GM21423 (cell line): ENCODE data around the gene LINC00237.

Experiments
- ATAC-seq: cut with Tn5 transposase; IDR thresholded peaks from one replicate; pipeline ENCODE4 v1.9.1; 2021; ENCODE audit warnings: mild to moderate bottlenecking, moderate library complexity; ENCODE audit not compliant: unreplicated experiment

LINC00237 gene

DNA sequence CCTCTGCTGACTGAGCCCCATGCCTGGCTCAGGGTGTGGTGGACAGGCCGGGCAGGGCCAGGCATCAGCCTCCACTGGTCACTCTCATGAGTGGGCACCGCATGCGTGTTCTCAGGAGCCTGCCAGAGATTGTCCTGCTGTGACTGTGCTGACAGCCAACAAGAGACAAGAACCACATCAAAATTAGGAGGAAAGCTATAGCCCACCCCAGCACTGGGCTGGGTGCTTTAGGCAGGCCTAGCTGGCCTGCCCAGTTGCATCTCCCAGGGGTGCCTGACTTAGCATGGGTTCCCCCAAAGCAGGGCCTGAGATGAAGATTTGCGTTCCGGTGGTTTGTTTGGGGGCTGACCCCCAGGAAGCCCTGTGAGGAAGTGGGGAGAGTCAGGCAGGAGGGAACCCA, 53.9 kb downstream of the LINC00237 start:
- ATAC-seq: no peak

DNA sequence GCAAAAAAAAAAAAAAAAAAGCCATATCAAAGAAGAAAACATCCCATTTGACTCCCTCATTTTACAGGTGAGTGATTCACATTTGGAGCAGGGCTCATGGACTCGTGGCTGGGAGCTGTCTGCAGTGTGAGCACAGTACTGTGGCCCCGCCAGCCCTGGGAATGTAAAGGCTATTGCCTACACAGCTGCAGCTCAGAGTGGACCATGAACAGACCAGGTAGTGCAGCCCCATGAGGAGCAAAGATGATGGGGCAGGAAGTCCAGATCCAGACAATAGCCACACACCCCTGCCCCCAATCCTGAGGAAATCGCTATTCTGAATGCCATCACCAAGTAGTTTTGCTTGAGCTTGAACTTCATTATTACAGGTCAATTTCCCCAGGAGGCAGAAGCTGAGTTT, 55.4 kb downstream of the LINC00237 start:
- no peak for ATAC-seq

DNA sequence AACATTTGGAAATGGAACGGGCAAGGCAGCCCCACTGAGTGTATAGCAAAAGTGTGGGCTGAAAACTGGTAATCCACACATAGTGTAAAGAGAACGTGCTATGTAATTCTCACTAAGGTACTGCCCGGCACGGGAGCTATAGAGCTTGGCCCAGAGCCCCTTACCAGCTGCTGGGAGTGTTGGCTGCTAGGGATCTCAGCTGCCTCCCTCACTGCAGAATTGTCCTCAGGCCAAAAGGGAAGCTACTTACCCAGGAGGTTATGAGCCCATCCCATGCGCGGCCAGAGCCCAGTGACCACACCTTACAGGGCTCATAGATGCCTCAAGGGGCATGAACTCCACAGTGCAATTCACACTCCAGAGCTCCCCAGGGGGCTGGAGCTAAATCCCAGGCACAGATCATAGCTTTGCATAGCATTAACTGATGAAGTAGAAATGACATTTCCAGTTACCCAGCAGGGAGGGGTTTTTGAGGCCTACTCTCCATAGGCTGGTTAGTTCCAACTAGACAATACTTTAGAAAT, 56.8 kb downstream of the LINC00237 start:
- ATAC-seq: no peak

DNA sequence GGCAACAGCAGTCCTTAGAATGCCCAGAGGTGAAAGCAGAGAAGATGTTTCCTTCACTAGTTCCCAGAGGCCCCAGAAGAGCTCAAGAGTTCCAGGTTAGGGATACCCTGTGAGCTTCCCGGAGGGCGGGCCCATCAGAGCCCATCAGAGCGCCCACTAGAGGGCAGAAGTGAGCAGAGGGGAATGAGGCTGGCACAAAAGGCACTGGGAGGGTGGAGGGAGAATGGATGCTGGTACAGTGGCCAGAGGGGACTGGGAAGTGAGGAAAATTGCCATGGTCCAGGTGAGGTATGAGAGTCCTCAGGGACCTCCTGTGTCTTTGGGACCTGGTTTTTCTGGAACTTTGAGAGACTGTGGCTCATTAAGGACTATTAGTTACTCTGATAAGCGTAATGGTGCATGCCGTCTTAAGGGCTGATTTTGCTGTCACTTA, 57.3 kb downstream of the LINC00237 start:
- no peak for ATAC-seq

DNA sequence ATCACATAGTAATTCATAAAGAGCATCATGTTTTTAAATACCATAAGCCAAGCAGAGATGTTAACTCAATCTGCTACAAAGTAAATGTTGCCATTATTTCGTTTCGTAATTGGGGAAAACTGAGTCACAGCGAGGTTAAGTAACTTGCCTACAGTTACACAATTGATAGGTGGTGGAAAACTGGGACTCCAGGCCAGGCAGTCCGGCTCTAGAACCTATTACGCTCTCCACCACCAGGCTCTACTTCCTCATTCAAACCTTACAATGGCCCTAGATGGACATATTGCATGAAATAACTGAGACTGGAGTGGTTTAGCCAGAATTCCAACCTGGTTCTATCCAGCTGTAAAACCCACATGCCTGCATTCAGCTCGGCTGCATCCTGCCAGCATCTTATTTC, 58.2 kb downstream of the LINC00237 start:
- ATAC-seq: no peak

DNA sequence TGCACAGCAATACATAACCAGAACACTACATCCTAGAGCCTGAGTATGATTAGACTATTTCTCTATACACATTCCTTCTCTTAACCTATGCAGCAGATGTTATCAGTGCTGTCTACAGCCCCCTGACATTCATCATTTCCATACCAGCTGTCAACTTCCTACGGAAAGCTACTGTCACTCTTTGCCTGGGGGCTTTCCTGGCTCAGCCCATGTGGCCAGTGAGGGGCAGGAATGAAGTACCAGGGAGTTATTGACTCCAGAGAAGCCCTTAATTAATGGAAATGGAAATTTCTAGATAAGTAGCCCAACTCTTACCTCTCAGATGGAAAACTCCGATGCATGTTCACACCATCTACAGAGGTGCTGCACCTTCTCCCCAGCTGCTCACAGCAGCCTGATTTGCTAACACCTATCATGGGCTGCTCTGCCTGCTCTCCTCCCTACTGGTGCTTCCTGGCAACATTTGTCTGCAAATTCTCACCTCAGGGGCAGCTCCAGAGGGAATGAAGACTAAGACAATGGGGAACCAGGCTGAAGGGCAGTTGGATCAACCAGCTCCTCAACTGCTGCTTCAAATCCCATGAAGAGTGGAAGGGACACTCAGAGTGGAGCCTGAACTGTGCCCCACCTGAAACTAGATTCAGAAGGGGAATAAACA, 59.6 kb downstream of the LINC00237 start:
- no peak for ATAC-seq
